GM12892 (cell line): ENCODE data around the gene KIF6. TPM values are rescaled to one million over a fixed set of nuclear protein-coding genes. Genes with fewer than 3 reads are reported as not detected.
A peak's percentile ranks its signal among the peaks of the same experiment; 100 is the strongest.

ENCODE experiments used
- DNase-seq: peaks from one replicate; pipeline ENCODE4 v3.0.0; 2011; ENCODE audit not compliant: insufficient read length
- FAIRE-seq: peaks from 2 replicates; lab custom pipeline; 2011; peaks lifted over from hg19 to GRCh38; lab: Jason Lieb, UNC
- POLR2A ChIP-seq: IDR thresholded peaks from 2 replicates; pipeline ENCODE4 v1.6.1; 2011; ENCODE audit warnings: low read depth, low read length, control low read depth
- POLR2AphosphoS5 ChIP-seq: IDR thresholded peaks from 2 replicates; pipeline ENCODE4 v1.6.1; 2011; ENCODE audit warnings: low read depth, low read length, control low read depth
- TAF1 ChIP-seq: IDR thresholded peaks from 2 replicates; pipeline ENCODE4 v1.6.1; 2011; ENCODE audit warnings: low read depth, mild to moderate bottlenecking, control low read depth, low read length, borderline replicate concordance
- polyA plus RNA-seq: library from polyadenylated mRNA; unstranded; fragments of >200 nt; gene quantifications from one replicate; pipeline ENCODE4 v1.2.1, GENCODE V29; 2012; ENCODE audit warnings: missing spikeins, inconsistent platforms; ENCODE audit not compliant: missing spikeins

KIF6 gene
- polyA plus RNA-seq = 0.49 TPM

- no peak for TF ChIP-seq POLR2A
- TF ChIP-seq POLR2AphosphoS5 = no peak
- no peak for TF ChIP-seq TAF1
- FAIRE-seq (peak; percentile 97), DNase-seq (peak; percentile 85)
Measured at GRCh38 chr6:39724787-39725631, at the start of gene KIF6. KIF6 (minus strand) TSS chr6:39725408; CDS start chr6:39725310, 98 bp downstream.

GRCh38 chr6:39773782-39774181 lies 48.6 kb upstream of the KIF6 start:
- no peak for TF ChIP-seq POLR2AphosphoS5
- no peak for TF ChIP-seq POLR2A
- TF ChIP-seq TAF1 = no peak
- DNase-seq (no peak), FAIRE-seq (no peak)

- FAIRE-seq (no peak), DNase-seq (no peak)
- TF ChIP-seq POLR2AphosphoS5 (no peak), POLR2A (no peak), TAF1 (no peak)
Measured at GRCh38 chr6:39772559-39773273, 47.5 kb upstream of the KIF6 start.

DNA sequence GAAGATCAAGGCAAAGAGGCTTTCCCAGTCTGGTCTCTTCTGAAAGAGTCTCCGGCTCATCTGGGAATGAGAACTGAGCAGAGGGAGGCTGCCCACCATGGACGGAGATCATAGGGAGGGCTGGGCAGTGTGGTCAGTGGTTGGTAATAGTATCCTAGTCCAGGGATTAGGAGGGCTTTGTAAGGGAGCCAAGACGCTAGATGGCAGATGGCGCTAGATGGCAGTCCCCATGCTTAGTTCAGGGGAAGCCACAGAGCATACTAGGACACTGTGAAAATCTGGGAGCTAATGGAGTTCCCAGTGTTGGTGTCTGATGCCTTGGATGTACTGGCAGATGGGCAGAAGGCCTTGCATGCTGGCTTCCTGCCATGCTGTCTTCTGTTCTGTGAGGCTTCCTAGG lies 45.2 kb upstream of the KIF6 start:
- TF ChIP-seq TAF1 (no peak), POLR2AphosphoS5 (no peak), POLR2A (no peak)

GRCh38 chr6:39769012-39769411 lies 43.8 kb upstream of the KIF6 start:
- TF ChIP-seq POLR2AphosphoS5 (no peak), POLR2A (no peak), TAF1 (no peak)
- DNase-seq = no peak
- FAIRE-seq = no peak

More for the DNA sequence above, 45.2 kb upstream of the KIF6 start:
- FAIRE-seq = no peak
- no peak for DNase-seq

DNA sequence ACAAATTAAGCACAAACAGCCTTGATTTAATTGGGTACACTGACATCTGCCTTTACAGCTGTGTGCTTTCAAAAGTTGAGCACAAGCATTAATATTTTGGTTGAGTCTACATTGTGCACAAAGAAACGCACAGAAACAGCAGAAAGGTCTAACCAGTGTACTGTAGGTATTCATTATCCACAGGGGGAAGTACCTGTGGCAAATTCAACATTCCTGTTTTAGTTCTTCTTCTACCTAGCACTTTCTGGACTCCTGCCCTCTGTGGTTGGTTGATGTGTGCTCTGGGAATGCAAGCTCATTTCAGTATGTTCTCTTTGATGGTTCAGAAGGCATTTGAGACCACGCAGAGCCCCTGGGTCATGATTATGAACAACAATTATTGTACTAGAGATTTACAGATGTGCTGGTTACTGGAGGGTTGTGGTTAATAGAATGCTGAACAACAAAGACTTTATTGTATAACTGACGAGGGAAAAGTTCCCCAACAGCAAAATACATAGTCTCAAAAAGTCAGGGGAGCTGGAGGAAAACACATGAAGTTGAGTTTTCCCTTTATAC lies 40.4 kb upstream of the KIF6 start:
- FAIRE-seq = no peak

DNA sequence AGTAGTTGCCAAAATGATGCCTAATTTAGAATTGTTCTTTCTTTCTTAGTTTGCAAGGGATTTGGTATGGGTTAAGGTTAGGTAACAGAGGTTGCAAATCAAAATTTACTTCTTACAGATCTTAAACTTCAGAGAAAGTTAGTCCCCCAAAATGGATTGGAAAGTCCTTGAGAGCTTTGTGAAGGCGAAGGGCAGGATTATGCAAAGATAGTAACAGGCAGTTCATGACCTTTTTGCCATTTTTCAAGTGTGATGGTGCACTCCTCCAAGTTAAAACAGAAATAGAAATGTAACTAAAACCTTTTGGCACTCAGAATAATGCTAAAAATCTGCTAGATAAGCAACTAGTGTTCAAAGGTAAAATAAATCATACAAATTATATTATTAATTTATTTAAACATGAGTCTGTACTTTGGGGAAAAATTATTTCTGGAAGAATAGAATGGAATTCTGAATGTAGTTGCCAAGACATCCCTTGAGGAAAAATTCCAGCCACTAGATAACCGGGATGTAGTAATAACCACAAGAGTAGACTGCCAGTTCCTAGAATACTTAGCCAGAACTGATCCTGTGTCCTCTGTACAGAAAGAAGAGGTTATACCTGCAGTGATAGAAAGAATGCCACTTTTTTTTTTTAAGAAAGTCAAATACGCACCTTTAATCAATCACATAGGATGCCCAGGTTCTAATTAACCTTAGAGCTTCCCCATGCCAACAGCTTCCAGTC lies 35.2 kb upstream of the KIF6 start:
- no peak for FAIRE-seq
- TF ChIP-seq POLR2AphosphoS5 = no peak
- no peak for TF ChIP-seq POLR2A
- TF ChIP-seq TAF1 = no peak
- no peak for DNase-seq

More for the DNA sequence above, 40.4 kb upstream of the KIF6 start:
- no peak for TF ChIP-seq TAF1
- no peak for DNase-seq

DNA sequence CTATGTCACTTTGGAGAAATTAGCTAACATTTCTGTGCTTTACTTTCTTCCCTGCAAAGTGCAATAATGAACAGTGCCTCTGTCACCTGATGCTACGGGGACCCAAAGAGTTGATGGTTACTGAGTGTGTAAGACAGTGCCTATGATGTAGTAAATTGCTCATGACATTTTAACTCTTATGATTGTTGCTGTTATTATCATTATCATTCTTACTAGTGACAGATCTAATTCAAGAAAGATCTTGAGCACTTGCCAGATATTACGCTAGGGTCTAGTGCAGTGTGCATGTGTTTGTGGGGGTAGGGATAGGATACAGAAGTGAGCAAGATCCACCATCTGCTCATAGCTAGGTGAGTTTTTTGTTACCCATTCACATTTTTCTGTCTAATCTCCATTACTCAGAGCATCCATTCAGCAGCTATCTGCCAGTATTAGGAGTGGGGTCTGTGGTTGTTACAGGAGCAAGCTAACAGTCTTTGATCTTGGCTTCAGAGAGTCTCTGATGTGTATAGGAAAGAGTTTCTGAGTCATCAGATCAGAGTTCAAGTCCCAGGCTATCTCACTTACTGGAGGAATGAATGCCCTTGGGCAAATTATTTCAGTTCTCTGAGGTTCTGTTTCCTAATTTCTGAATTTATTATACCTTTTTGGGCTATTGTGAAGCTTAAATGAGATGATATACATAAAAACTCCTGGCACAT lies 33.8 kb upstream of the KIF6 start:
- no peak for TF ChIP-seq POLR2AphosphoS5
- no peak for TF ChIP-seq TAF1
- no peak for TF ChIP-seq POLR2A
- no peak for DNase-seq
- no peak for FAIRE-seq

- FAIRE-seq = no peak
- no peak for TF ChIP-seq TAF1
- TF ChIP-seq POLR2A = no peak
- no peak for TF ChIP-seq POLR2AphosphoS5
- DNase-seq = no peak
Measured at GRCh38 chr6:39756582-39756981, 31.4 kb upstream of the KIF6 start.

DNA sequence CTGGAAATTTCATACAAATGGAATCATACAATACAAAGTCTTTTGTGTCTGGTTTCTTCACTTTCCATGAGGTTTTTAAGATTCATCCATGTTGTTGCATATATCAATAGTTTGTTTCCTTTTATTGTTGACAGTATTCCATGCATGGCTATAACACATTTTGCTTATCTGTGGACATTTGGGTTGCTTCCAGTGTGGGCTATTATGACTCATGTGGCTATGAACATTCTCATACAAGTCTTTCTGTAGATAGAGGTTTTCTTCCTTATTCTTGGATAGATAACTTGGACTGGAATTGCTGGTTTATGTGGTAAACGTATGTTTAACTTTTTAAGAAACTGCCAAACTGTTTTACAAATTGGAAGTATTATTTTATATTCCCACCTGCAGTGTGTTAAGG lies 30.0 kb upstream of the KIF6 start:
- TF ChIP-seq POLR2A (no peak), POLR2AphosphoS5 (no peak), TAF1 (no peak)
- no peak for DNase-seq
- FAIRE-seq = no peak
